Skeletal muscle satellite cell (primary cell): ENCODE data around the gene FHIT.

ENCODE experiments used
- H3K27me3 ChIP-seq: 2 replicates; pipeline ENCODE4 v1.7.0; 2013; ENCODE audit warnings: low read length; ENCODE audit not compliant: control insufficient read depth, insufficient read depth
- H3K36me3 ChIP-seq: 2 replicates; pipeline ENCODE4 v1.7.0; 2013; ENCODE audit warnings: mild to moderate bottlenecking, control low read depth, low read length; ENCODE audit not compliant: insufficient read depth
- H3K4me1 ChIP-seq: 2 replicates; pipeline ENCODE4 v1.7.0; 2013; ENCODE audit warnings: low read length; ENCODE audit not compliant: control insufficient read depth, insufficient read depth
- H3K4me2 ChIP-seq: 2 replicates; pipeline ENCODE4 v1.7.0; 2013; ENCODE audit warnings: mild to moderate bottlenecking, low read length
- H3K4me3 ChIP-seq: 2 replicates; pipeline ENCODE4 v1.7.0; 2013; ENCODE audit warnings: low read length
- H3K9ac ChIP-seq: 2 replicates; pipeline ENCODE4 v1.7.0; 2013; ENCODE audit warnings: mild to moderate bottlenecking, low read depth, low read length, moderate library complexity
- H3K9me3 ChIP-seq: replicated peaks from 2 replicates; pipeline ENCODE4 v1.7.0; 2013; ENCODE audit warnings: mild to moderate bottlenecking, control low read depth, low read length

FHIT gene

DNA sequence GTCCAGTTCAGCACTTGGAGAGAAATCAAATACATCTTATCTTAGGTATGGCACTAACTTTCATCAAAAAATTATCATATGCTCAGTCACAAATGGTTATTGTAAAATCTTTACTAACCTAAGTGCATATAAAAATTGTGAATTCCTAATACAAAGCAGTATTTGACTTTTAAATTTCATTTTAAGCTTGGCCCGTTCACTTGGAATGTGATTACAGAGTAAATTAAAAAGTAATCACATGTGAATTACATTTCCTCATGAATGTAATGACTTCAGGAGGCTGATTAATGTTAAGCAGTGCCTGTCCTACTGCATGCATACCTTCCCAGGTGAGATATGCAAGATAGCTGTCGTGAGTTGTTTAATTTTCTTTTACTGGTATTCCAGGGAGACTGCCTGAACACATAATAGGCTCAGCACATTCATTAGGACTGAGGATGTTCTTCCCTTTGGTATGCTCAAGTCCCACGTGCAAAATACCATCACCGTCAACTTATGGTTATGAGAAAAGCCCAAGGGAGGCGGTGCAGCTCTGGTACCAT is 1053.0 kb downstream of the FHIT start:
- Histone ChIP-seq H3K4me2 (no peak overlapping the region), H3K27me3 (no peaks in the 10 kb centered on the region), H3K9ac (no peak overlapping the region), H3K36me3 (no peaks in the 10 kb centered on the region), H3K9me3 (no peaks in the 10 kb centered on the region), H3K4me3 (no peak overlapping the region), H3K4me1 (no peaks in the 10 kb centered on the region)

DNA sequence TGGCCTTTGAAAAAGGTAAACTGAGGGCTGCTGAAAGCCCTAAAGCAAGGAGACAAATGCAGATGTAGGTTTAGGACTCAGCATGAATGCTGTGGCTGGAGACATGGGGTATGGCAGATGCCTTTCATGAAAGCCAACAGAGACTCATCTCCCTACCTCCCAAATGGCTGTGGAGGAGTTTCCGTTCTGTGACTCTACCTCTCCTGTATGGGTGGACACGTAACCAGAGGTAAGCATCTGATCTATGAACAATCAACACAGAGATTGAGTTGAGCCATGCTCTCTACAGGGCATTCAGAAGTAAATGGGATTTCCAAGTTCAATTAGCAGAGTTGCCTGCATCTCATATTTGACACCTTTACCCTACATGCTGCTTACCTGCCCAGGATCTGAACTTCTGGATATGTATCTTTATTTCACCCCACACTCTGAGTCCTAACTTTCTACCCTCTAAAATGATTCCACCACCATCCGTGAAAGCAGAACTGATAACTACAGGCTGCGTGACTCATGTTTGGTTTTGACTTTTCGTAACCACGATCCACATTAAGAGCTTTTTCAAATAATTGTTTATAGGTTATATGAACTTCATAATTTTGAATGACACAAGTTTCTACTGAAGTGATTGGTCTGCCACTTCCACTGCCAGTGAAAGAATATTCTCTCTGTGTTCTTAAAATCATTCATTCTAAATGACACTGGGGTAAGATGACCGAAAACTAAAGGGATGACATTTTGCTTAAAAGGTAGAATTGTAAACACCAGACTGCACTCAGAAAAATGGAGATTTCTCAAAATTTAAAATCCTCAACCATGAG is 1058.7 kb downstream of the FHIT start:
- H3K9ac ChIP-seq, result no peak overlapping the region
- H3K4me3 ChIP-seq, result no peak overlapping the region
- no peaks in the 10 kb centered on the region for H3K27me3 ChIP-seq
- H3K4me1 ChIP-seq, result no peaks in the 10 kb centered on the region
- no peak overlapping the region for H3K4me2 ChIP-seq
- no peaks in the 10 kb centered on the region for H3K9me3 ChIP-seq
- H3K36me3 ChIP-seq, result no peaks in the 10 kb centered on the region

GRCh38 chr3:60190073-60190472 is 1061.2 kb downstream of the FHIT start:
- H3K9ac ChIP-seq, result no peak overlapping the region
- H3K36me3 ChIP-seq, result no peaks in the 10 kb centered on the region
- no peaks in the 10 kb centered on the region for H3K9me3 ChIP-seq
- H3K4me1 ChIP-seq, result no peaks in the 10 kb centered on the region
- H3K4me3 ChIP-seq, result no peak overlapping the region
- H3K4me2 ChIP-seq, result no peak overlapping the region
- H3K27me3 ChIP-seq, result no peaks in the 10 kb centered on the region

GRCh38 chr3:60189304-60189703 is 1061.9 kb downstream of the FHIT start:
- no peaks in the 10 kb centered on the region for H3K36me3 ChIP-seq
- H3K9ac ChIP-seq, result no peak overlapping the region
- no peaks in the 10 kb centered on the region for H3K9me3 ChIP-seq
- H3K4me1 ChIP-seq, result no peaks in the 10 kb centered on the region
- no peaks in the 10 kb centered on the region for H3K27me3 ChIP-seq
- H3K4me3 ChIP-seq, result no peak overlapping the region
- H3K4me2 ChIP-seq, result no peak overlapping the region

DNA sequence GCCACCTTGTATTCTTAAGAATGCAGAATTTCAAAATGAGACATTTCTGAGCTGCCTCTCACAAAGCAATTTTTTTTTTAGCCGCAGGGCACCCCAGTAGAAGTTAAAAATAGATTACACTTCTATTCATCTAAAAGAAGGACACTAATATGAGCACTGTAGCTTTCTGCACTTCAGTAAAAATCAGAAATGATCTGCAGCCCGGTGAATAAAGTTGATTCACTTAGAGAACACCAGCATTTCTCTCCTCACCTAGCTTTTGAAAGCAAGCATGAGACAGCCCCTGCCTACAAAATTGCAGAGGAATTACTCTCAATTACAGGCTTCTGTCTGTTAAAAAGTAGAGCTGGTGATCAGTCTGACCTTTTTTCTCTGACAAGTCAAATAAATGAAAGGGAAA is 1062.4 kb downstream of the FHIT start:
- H3K36me3 ChIP-seq, result no peaks in the 10 kb centered on the region
- no peak overlapping the region for H3K4me2 ChIP-seq
- H3K9ac ChIP-seq, result no peak overlapping the region
- no peaks in the 10 kb centered on the region for H3K4me1 ChIP-seq
- H3K4me3 ChIP-seq, result no peak overlapping the region
- no peaks in the 10 kb centered on the region for H3K27me3 ChIP-seq
- no peaks in the 10 kb centered on the region for H3K9me3 ChIP-seq

GRCh38 chr3:60187343-60187742 is 1063.9 kb downstream of the FHIT start:
- Histone ChIP-seq H3K36me3 (no peaks in the 10 kb centered on the region), H3K4me3 (no peak overlapping the region), H3K9me3 (no peaks in the 10 kb centered on the region), H3K4me1 (no peaks in the 10 kb centered on the region), H3K4me2 (no peak overlapping the region), H3K27me3 (no peaks in the 10 kb centered on the region), H3K9ac (no peak overlapping the region)

GRCh38 chr3:60186359-60186758 is 1064.9 kb downstream of the FHIT start:
- no peaks in the 10 kb centered on the region for H3K27me3 ChIP-seq
- no peaks in the 10 kb centered on the region for H3K36me3 ChIP-seq
- H3K9me3 ChIP-seq, result no peaks in the 10 kb centered on the region
- no peak overlapping the region for H3K4me3 ChIP-seq
- no peak overlapping the region for H3K4me2 ChIP-seq
- H3K9ac ChIP-seq, result no peak overlapping the region
- no peaks in the 10 kb centered on the region for H3K4me1 ChIP-seq

DNA sequence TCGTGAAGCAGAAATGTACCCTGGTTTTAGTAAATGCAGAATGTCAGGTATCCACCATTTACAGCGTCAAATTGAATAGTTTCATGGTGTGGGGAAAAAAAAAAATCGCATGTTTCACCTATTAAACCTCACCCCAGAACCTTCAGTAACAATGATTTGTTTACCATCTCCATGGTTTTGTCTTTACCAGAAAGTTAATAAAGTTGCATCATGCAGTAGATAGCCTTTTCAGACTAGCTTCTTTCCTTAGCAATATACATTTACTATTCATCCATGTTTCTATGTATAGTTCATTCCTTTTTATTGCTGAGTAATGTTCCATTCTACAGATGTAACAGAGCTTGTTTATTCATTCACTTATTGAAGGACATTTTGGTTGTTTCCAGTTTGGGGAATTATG is 1066.1 kb downstream of the FHIT start:
- Histone ChIP-seq H3K27me3 (no peaks in the 10 kb centered on the region), H3K4me3 (no peak overlapping the region), H3K9me3 (no peaks in the 10 kb centered on the region), H3K9ac (no peak overlapping the region), H3K4me2 (no peak overlapping the region), H3K36me3 (no peaks in the 10 kb centered on the region), H3K4me1 (no peaks in the 10 kb centered on the region)

- Histone ChIP-seq H3K4me2 (no peak overlapping the region), H3K27me3 (no peaks in the 10 kb centered on the region), H3K4me3 (no peak overlapping the region), H3K9ac (no peak overlapping the region), H3K36me3 (no peaks in the 10 kb centered on the region), H3K9me3 (no peaks in the 10 kb centered on the region), H3K4me1 (no peaks in the 10 kb centered on the region)
Observed at GRCh38 chr3:60182697-60183096, 1068.6 kb downstream of the FHIT start.

- Histone ChIP-seq H3K9me3 (no peaks in the 10 kb centered on the region), H3K4me1 (no peaks in the 10 kb centered on the region), H3K9ac (no peak overlapping the region), H3K27me3 (no peaks in the 10 kb centered on the region), H3K36me3 (no peaks in the 10 kb centered on the region), H3K4me2 (no peak overlapping the region), H3K4me3 (no peak overlapping the region)
Observed at GRCh38 chr3:60178931-60179653, 1072.2 kb downstream of the FHIT start.

GRCh38 chr3:60177726-60178125 is 1073.5 kb downstream of the FHIT start:
- Histone ChIP-seq H3K9me3 (no peaks in the 10 kb centered on the region), H3K27me3 (no peaks in the 10 kb centered on the region), H3K36me3 (no peaks in the 10 kb centered on the region), H3K4me3 (no peak overlapping the region), H3K9ac (no peak overlapping the region), H3K4me2 (no peak overlapping the region), H3K4me1 (no peaks in the 10 kb centered on the region)
